ENCODE results near the gene RTN3.

Gene RTN3

DNA sequence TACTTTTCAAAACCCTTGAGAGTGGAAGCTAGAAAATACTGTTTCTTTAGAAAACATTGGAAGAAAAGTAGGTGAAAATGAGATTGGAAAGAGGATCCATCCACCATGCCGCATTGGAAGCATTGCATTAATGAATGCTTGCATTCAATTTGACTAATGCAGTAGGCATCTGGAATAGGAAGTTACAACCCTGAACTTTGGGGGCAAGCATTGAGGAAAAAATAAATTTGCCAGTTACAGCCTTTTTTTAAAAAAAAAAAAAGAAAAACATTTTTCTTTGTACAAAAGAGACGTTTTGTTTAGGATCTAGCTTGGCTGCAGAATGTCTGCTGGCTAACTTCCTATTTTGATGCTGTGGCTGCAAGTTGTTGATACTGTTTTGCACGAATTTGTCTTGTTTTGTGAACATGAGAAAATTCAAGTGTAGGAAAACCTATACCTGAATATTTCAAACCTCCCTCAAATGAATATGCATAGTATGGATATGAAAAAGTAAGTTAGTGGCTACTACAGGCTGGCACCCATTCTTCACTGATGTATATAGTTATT, 28.1 kb downstream of the RTN3 start:
- ATAC-seq, result no peak

GRCh38 chr11:63710476-63711217, 29.3 kb downstream of the RTN3 start:
- no peak for TF ChIP-seq ESRRG (CRISPR knock-in tag; IDR thresholded peaks at IDR 0.05)
- TF ChIP-seq RARB (CRISPR knock-in tag; IDR thresholded peaks at IDR 0.05), result no peak
- no peak for TF ChIP-seq ZFP30 (CRISPR knock-in tag; IDR thresholded peaks at IDR 0.05)
- TF ChIP-seq, protein P1, sequence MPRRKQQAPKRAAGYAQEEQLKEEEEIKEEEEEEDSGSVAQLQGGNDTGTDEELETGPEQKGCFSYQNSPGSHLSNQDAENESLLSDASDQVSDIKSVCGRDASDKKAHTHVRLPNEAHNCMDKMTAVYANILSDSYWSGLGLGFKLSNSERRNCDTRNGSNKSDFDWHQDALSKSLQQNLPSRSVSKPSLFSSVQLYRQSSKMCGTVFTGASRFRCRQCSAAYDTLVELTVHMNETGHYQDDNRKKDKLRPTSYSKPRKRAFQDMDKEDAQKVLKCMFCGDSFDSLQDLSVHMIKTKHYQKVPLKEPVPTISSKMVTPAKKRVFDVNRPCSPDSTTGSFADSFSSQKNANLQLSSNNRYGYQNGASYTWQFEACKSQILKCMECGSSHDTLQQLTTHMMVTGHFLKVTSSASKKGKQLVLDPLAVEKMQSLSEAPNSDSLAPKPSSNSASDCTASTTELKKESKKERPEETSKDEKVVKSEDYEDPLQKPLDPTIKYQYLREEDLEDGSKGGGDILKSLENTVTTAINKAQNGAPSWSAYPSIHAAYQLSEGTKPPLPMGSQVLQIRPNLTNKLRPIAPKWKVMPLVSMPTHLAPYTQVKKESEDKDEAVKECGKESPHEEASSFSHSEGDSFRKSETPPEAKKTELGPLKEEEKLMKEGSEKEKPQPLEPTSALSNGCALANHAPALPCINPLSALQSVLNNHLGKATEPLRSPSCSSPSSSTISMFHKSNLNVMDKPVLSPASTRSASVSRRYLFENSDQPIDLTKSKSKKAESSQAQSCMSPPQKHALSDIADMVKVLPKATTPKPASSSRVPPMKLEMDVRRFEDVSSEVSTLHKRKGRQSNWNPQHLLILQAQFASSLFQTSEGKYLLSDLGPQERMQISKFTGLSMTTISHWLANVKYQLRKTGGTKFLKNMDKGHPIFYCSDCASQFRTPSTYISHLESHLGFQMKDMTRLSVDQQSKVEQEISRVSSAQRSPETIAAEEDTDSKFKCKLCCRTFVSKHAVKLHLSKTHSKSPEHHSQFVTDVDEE (CRISPR knock-in tag; IDR thresholded peaks at IDR 0.05), result no peak
- no peak for TF ChIP-seq OSR1 (CRISPR knock-in tag; IDR thresholded peaks at IDR 0.05)
- TF ChIP-seq, protein P2, sequence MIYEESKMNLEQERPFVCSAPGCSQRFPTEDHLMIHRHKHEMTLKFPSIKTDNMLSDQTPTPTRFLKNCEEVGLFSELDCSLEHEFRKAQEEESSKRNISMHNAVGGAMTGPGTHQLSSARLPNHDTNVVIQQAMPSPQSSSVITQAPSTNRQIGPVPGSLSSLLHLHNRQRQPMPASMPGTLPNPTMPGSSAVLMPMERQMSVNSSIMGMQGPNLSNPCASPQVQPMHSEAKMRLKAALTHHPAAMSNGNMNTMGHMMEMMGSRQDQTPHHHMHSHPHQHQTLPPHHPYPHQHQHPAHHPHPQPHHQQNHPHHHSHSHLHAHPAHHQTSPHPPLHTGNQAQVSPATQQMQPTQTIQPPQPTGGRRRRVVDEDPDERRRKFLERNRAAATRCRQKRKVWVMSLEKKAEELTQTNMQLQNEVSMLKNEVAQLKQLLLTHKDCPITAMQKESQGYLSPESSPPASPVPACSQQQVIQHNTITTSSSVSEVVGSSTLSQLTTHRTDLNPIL (CRISPR knock-in tag; IDR thresholded peaks at IDR 0.05; ENCODE audit: low read depth), result no peak
- TF ChIP-seq ZC3H10 (CRISPR knock-in tag; IDR thresholded peaks at IDR 0.05), result no peak
- no peak for TF ChIP-seq TCF4 (CRISPR knock-in tag; IDR thresholded peaks at IDR 0.05; ENCODE audit: borderline replicate concordance)
- TF ChIP-seq CSDC2 (CRISPR knock-in tag; IDR thresholded peaks at IDR 0.05), result no peak
- TF ChIP-seq ZNF8 (CRISPR knock-in tag; IDR thresholded peaks at IDR 0.05), result no peak
- no peak for TF ChIP-seq PPARA (CRISPR knock-in tag; IDR thresholded peaks at IDR 0.05; ENCODE audit: borderline replicate concordance)
- TF ChIP-seq SNAI2 (CRISPR knock-in tag; IDR thresholded peaks at IDR 0.05), result no peak
- peak; percentile 59 for ATAC-seq

More for the DNA sequence above, 28.1 kb downstream of the RTN3 start:
- TF ChIP-seq, protein P3, sequence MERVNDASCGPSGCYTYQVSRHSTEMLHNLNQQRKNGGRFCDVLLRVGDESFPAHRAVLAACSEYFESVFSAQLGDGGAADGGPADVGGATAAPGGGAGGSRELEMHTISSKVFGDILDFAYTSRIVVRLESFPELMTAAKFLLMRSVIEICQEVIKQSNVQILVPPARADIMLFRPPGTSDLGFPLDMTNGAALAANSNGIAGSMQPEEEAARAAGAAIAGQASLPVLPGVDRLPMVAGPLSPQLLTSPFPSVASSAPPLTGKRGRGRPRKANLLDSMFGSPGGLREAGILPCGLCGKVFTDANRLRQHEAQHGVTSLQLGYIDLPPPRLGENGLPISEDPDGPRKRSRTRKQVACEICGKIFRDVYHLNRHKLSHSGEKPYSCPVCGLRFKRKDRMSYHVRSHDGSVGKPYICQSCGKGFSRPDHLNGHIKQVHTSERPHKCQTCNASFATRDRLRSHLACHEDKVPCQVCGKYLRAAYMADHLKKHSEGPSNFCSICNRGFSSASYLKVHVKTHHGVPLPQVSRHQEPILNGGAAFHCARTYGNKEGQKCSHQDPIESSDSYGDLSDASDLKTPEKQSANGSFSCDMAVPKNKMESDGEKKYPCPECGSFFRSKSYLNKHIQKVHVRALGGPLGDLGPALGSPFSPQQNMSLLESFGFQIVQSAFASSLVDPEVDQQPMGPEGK (CRISPR knock-in tag; IDR thresholded peaks at IDR 0.05; ENCODE audit: borderline replicate concordance), result no peak
- no peak for TF ChIP-seq GLIS3 (CRISPR knock-in tag; IDR thresholded peaks at IDR 0.05)
- TF ChIP-seq ZNF70 (CRISPR knock-in tag; IDR thresholded peaks at IDR 0.05), result no peak
- TF ChIP-seq CSRNP3 (CRISPR knock-in tag; IDR thresholded peaks at IDR 0.05), result no peak
- TF ChIP-seq, protein P2 (CRISPR knock-in tag; IDR thresholded peaks at IDR 0.05; ENCODE audit: low read depth), result no peak
- TF ChIP-seq ZC3H10 (CRISPR knock-in tag; IDR thresholded peaks at IDR 0.05), result no peak

- no peak for TF ChIP-seq ZNF8 (CRISPR knock-in tag; IDR thresholded peaks at IDR 0.05)
- no peak for ATAC-seq
Measured at GRCh38 chr11:63711838-63712237, 30.5 kb downstream of the RTN3 start.

DNA sequence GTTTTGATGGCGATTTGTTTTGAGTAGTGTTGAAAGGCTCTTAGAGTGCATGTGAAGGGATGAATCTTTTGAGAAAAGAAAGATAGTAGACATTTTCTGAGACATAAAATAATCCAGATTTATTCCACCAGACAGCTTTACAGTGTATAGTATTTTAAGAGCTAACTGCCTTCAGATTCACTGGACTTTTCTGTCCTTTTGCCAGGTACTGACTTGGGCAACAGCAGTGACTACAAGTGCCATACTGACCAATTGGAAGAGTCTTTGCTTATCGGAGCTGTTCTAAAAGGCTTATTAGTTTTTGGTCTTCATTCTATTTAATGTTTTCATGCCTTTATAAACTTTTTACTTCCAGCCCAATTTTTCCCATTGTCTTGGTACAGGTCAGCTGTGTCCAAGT, 32.5 kb downstream of the RTN3 start:
- no peak for ATAC-seq
- TF ChIP-seq, protein P2 (CRISPR knock-in tag; IDR thresholded peaks at IDR 0.05; ENCODE audit: low read depth), result no peak
- TF ChIP-seq GLIS3 (CRISPR knock-in tag; IDR thresholded peaks at IDR 0.05), result no peak
- no peak for TF ChIP-seq CSDC2 (CRISPR knock-in tag; IDR thresholded peaks at IDR 0.05)
- no peak for TF ChIP-seq BACH2 (CRISPR knock-in tag; IDR thresholded peaks at IDR 0.05; ENCODE audit: borderline replicate concordance)
- no peak for TF ChIP-seq ZNF565 (CRISPR knock-in tag; conservative IDR thresholded peaks at IDR 0.05; ENCODE audit: low read depth)
- TF ChIP-seq TOX (CRISPR knock-in tag; IDR thresholded peaks at IDR 0.05; ENCODE audit: borderline replicate concordance), result no peak
- no peak for TF ChIP-seq ZFP30 (CRISPR knock-in tag; IDR thresholded peaks at IDR 0.05)
- no peak for TF ChIP-seq ZNF8 (CRISPR knock-in tag; IDR thresholded peaks at IDR 0.05)
- TF ChIP-seq SNAI2 (CRISPR knock-in tag; IDR thresholded peaks at IDR 0.05), result no peak
- TF ChIP-seq ARNTL (CRISPR knock-in tag; IDR thresholded peaks at IDR 0.05; ENCODE audit: borderline replicate concordance, low read depth), result no peak
- no peak for TF ChIP-seq ZNF70 (CRISPR knock-in tag; IDR thresholded peaks at IDR 0.05)
- no peak for TF ChIP-seq CSRNP3 (CRISPR knock-in tag; IDR thresholded peaks at IDR 0.05)
- no peak for TF ChIP-seq TCF4 (CRISPR knock-in tag; IDR thresholded peaks at IDR 0.05; ENCODE audit: borderline replicate concordance)
- TF ChIP-seq RARB (CRISPR knock-in tag; IDR thresholded peaks at IDR 0.05), result no peak
- TF ChIP-seq, protein P3 (CRISPR knock-in tag; IDR thresholded peaks at IDR 0.05; ENCODE audit: borderline replicate concordance), result no peak
